Neural progenitor cell (in vitro differentiated cells): ENCODE data around the gene MAGI1.

Experiments
- CTCF ChIP-seq: fragments of 200-600 bp; sonication (generic); IDR thresholded peaks from 2 replicates; pipeline ENCODE4 v1.5.1; 2017; ENCODE audit warnings: antibody characterized with exemption, mild to moderate bottlenecking
- EZH2 ChIP-seq: fragments of 200-600 bp; sonication (generic); IDR thresholded peaks from 2 replicates; pipeline ENCODE4 v1.6.1; 2017; ENCODE audit warnings: antibody characterized with exemption, mild to moderate bottlenecking, moderate library complexity

GRCh38 chr3:65563861-65564260, 474.9 kb downstream of the MAGI1 start:
- TF ChIP-seq CTCF (no peak), EZH2 (no peak)
